ENCODE measurements around the gene AQP9. TPM values are rescaled to one million over a fixed set of nuclear protein-coding genes. Genes with fewer than 3 reads are reported as not detected.

The AQP9 gene
- total and polyA plus RNA-seq, 2 of the 8 experiments (the other 6 are each of a cell fraction or from before 2014, with no cell fraction given) = not detected

- TF ChIP-seq ATF3 (IDR thresholded peaks at IDR 0.05; ENCODE audit: insufficient read depth, low read depth, low read length) (no peak), TAF7 (optimal IDR thresholded peaks at IDR 0.05; ENCODE audit: borderline replicate concordance, low read depth, low read length) (no peak)
Observed at GRCh38 chr15:58103482-58103881, 34.7 kb upstream of the AQP9 start (continued).
